K562 (cell line): ENCODE measurements around the gene GOLIM4.

ENCODE experiments used
- ATF2 ChIP-seq: sonication (generic); formaldehyde crosslinking; IDR thresholded peaks from 2 replicates; pipeline ENCODE4 v1.8.1; 2022; ENCODE audit warnings: missing genetic modification reagents
- DDX20 ChIP-seq: fragments of 450-650 bp; IDR thresholded peaks from 2 replicates; pipeline ENCODE4 v1.6.1; 2016; ENCODE audit warnings: missing genetic modification characterization, low read depth, mild to moderate bottlenecking, missing compliant biosample characterization, moderate library complexity
- FOS ChIP-seq: IDR thresholded peaks from 3 replicates; pipeline ENCODE4 v1.6.1; 2011; ENCODE audit not compliant: insufficient read length; ENCODE audit errors: extremely low read depth
- HDAC2 ChIP-seq: fragments of 450-650 bp; IDR thresholded peaks from 2 replicates; pipeline ENCODE4 v1.6.1; 2016; ENCODE audit warnings: mild to moderate bottlenecking
- IFI16 ChIP-seq: fragments of 250-450 bp; sonication (Bioruptor Pico); IDR thresholded peaks from 2 replicates; pipeline ENCODE4 v2.1.2; 2022; ENCODE audit warnings: mild to moderate bottlenecking, inconsistent platforms
- MAFK ChIP-seq: IDR thresholded peaks from 2 replicates; pipeline ENCODE4 v1.6.1; 2011; ENCODE audit warnings: low read length, improper control_type of control experiment
- MXI1 ChIP-seq: IDR thresholded peaks from 2 replicates; pipeline ENCODE4 v1.6.1; 2011; ENCODE audit warnings: low read depth, mild to moderate bottlenecking, improper control_type of control experiment, low read length
- MYC ChIP-seq, 2 experiments: fragments of 250-450 bp in 1 of 2; sonication (Bioruptor Pico) in 1 of 2; IDR thresholded peaks; 2 replicates each; pipeline versions ENCODE4 v1.5.1 to v1.6.1; 2012 to 2021; ENCODE audit warnings: low read depth in 2 of 2, borderline replicate concordance in 1 of 2, improper control_type of control experiment in 1 of 2, low read length in 1 of 2, mild to moderate bottlenecking in 1 of 2, moderate library complexity in 1 of 2
- NFE2 ChIP-seq: IDR thresholded peaks from 2 replicates; pipeline ENCODE4 v1.6.1; 2014; ENCODE audit warnings: antibody characterized with exemption, low read depth
- POLR2AphosphoS5 ChIP-seq: IDR thresholded peaks from 2 replicates; pipeline ENCODE4 v1.6.1; 2011; ENCODE audit warnings: mild to moderate bottlenecking, low read depth, low read length, moderate library complexity; ENCODE audit not compliant: control insufficient read depth, insufficient read depth
- POU5F1 ChIP-seq: fragments of 150-350 bp; IDR thresholded peaks from 2 replicates; pipeline ENCODE4 v1.6.1; 2014; ENCODE audit warnings: borderline replicate concordance, low read length, low read depth, mild to moderate bottlenecking; ENCODE audit not compliant: partially characterized antibody
- SP2 ChIP-seq: IDR thresholded peaks from 2 replicates; pipeline ENCODE4 v1.6.1; 2011; ENCODE audit warnings: mild to moderate bottlenecking, low read depth, low read length, moderate library complexity; ENCODE audit not compliant: poor library complexity, severe bottlenecking; ENCODE audit errors: extremely low read depth
- TCFL5 ChIP-seq: fragments of 250-450 bp; sonication (Bioruptor Pico); conservative IDR thresholded peaks from 2 replicates; pipeline ENCODE4 v1.6.1; 2021; ENCODE audit warnings: mild to moderate bottlenecking, moderate library complexity, matching md5 sums
- ZNF431 ChIP-seq: sonication (generic); formaldehyde crosslinking; IDR thresholded peaks from 2 replicates; pipeline ENCODE4 v1.8.0; 2022; ENCODE audit warnings: mild to moderate bottlenecking, missing genetic modification reagents

GRCh38 chr3:168124291-168124690 is 28.6 kb upstream of the GOLIM4 start:
- no peak for TF ChIP-seq MAFK
- TF ChIP-seq DDX20 (tag): no peak
- TF ChIP-seq SP2: no peak
- no peak for TF ChIP-seq HDAC2
- TF ChIP-seq MXI1: no peak
- TF ChIP-seq ZNF431 (CRISPR knock-in tag): no peak
- TF ChIP-seq POU5F1: no peak
- no peak for TF ChIP-seq MYC (IDR thresholded peaks at IDR 0.05; ENCODE audit: low read depth, low read length)
- no peak for TF ChIP-seq MYC (CRISPR knock-in tag; IDR thresholded peaks at IDR 0.05; ENCODE audit: borderline replicate concordance, low read depth)
- no peak for TF ChIP-seq POLR2AphosphoS5
- TF ChIP-seq IFI16: no peak
- TF ChIP-seq NFE2: no peak
- TF ChIP-seq ATF2 (CRISPR knock-in tag): no peak
- TF ChIP-seq TCFL5 (CRISPR knock-in tag): no peak
- no peak for TF ChIP-seq FOS
